HG02798 (cell line): ENCODE measurements around the gene SPRYD3.

Experiments used
- ATAC-seq: cut with Tn5 transposase; IDR thresholded peaks from one replicate; pipeline ENCODE4 v1.9.1; 2021; ENCODE audit warnings: mild to moderate bottlenecking; ENCODE audit not compliant: unreplicated experiment, poor library complexity

Gene SPRYD3

DNA sequence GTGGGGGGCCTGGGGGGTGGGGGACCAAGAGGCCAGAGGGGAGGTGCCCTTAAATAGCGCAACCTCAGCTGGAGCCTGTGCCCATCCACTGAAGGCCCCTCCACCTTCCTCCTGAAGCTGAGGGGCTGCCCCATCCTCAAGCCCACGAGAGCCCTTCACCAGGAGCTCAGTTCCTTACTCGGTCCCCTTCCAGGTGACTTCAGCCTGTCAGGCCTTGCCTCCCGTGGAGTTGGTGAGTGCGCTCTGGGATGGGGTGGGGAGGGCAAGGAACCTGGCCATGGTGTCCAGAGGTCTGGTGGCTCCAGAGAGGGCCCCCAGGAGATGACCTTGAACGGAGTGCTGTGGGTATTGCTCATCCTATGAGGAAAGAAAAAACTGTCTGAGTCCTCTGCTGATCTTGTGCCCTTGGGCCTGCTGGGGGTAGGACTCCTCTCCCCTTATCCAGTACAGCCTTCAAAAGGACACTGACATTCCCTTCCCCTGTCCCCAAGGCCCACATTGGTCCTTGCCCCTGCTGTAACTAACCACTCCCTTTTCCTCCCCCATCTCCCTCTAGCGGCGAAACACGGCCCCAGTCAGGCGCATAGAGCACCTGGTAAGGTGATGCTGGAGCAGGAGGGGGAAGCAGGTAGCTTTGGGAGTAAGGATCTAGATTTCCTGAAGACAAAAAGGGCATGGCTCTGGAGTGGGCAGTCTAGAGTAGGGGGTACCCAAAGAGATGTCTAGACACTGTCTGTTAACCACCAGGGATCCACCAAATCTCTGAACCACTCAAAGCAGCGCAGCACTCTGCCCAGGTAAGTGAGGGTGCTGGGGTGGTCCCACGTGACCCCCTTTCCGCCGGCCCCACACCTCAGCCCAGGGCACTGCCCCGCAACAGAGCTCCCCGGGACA lies 25.7 kb downstream of the SPRYD3 start:
- no peak for ATAC-seq

DNA sequence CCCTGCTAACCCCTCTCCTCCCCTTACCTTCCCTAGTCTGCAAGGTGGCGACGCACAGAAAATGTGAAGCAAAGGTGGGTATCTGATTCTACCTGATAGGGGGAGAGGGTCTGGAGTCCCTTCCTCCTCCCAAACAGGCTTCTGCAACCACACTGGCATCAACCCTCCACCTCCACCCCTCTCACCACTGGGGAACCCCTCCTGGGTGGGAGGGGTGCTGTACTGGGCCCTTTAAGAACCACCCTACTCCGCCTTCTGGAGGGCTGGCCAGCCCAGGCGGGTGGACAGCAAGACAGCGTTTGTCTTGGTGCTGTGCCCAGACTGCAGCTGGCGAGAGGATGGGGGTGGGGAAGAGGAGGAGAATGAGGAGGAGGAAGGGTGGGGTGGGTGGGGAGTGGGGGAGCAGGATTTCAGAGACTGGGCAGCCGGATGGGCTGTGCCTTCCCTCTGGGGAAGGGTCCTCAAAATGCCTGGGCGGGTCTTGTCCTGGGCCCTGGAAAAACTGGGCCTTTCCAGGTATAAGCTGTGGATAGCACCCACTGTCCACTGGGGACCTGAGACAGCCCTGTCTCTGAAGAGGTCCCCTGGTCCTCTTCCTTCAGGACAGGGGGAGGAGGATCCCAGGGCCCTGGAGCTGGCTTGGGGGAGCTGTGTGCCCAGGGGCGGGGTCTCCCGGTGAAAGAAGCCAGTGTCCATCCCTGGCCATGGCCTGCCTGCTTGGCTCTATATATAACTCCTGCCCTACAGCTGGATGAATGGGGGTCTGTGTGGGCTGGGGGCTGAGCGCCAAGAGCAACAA lies 26.6 kb downstream of the SPRYD3 start:
- ATAC-seq = no peak

- ATAC-seq = no peak
These were observed 27.2 kb downstream of the SPRYD3 start for GRCh38 chr12:53051881-53052412.

- no peak for ATAC-seq
These were observed 27.9 kb downstream of the SPRYD3 start for GRCh38 chr12:53051058-53051880.

DNA sequence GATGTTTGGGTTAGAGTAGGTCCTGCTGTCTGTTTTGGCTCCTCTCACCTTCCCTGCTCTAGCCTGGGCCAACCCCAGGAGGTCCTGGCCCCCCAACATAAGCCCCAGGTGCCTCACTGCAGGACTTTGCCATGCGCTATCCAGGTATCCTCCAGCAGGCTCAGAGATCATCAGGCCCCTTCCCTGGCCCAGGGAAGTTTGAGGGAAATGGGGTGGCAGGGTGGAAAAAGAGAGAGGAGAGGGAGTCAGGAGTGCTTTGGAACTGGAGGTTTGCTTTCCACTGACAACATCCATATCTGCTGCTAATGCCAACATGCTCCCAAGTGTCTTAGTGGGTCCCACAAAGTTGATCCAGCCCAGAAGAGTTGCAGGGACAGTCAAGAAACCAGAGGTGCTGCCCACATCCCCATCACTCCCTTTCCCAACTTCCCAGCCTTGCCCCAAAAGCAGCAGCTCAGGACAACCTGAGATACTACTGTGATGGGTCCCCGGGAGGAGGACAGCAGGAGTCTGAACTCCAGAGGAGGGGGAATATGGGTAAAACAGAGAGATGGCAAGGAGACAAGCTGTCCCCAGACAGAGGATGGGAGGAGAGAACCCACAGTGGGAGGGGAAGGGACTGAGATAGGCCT lies 28.6 kb downstream of the SPRYD3 start:
- no peak for ATAC-seq

DNA sequence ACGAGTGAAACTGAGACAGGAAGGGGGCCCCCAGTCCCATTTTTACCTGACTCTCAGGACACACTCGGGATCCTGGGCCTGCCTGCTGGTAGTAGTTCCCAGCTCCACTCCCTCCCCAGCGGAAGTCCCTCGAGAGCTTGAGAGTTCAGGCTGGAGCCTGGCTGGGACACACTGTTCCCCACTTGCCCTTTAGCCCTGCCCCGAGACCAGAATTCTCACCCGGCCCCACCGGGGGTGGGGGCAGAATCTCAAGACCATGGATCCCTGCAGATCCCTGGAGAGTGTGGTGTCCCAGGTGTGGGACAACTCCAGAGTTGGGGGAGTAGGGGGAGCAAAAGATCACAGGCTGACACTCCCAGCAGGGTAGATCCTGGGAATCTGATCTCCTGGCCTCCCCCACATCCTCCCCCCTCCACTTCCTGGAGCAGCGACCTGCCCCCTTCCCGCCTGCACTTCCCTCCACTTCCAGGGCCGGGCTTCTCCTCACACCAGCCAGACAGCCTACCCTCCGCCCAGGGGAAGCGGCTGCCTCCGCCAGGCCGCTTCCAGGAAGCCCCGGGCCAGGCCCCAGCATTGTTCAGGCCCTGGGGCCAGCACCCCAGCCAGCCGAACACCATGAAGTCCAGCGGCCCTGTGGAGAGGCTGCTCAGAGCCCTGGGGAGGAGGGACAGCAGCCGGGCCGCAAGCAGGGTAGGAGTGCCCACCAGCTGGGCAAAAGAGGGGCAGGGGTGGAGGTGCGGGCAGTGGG lies 29.4 kb downstream of the SPRYD3 start, which contains the start of gene TNS2:
TNS2 (plus strand) TSS at position 495 of the 748 bp plus-strand sequence; CDS start at position 616, 121 bp downstream.
- ATAC-seq = no peak

DNA sequence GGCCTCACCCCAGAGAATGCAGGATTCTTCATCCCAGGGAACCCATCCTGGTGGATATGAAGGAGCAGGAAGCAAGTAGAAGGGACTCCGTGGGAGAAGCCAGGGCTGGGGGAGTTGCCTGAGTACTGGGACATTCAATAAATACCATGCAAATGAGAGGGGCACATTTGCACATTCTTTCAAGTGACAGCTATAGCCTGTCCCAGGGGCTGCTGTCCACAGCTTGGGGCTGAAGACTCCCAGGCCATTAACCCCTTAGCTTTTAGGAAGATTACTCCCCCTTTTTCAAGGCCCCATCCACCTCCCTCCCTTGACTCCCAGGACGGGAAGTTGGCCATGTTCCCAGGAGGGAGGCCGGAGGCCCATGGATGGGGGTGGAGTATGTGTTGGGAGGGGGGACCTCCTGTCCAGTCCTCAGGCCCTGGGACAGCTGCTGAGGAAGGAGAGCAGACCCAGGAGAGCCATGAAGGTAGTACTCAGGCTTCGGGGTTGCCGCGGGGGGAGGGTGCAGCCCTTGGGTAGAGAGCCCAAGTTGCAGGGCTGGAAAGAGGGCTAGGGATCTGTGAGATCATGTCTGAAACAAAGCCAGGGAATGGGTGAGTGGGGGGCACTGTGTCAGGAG lies 30.3 kb downstream of the SPRYD3 start:
- no peak for ATAC-seq

DNA sequence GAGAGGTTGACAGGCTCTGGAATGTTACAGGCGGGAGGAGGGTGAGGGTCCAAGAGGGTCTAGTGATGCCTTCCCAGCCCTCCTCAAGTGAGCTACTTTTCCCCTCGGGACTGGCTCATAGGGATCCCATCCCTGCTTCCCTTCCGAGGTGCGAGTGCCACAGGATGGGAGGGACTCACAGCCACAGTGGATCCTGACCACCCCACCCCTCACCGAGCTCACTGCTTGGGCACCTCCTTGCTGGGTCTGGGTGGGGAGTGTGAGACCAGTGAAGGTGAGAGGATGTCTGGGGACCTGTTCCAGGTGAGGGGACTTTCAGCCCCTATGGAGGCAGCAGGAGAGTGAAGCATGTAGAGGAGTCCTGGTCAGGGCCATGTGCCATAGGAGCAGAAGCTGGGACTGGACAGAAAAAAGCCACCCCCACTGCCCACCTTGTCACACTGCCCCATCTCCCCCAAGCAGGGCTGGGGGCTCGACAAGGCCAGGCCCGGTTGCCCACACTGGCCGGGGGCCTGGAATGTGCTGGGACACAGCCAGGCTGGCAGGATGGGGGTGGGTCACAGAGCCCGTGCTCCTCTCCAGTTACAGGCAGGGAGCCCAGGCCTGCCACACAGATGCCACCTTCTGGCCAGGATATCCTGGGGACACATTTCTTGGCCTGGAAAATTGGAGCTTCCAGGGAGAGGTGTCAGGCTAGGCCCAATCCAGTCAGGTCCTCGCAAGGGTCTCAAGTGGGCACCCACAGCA lies 31.0 kb downstream of the SPRYD3 start:
- ATAC-seq = no peak

DNA sequence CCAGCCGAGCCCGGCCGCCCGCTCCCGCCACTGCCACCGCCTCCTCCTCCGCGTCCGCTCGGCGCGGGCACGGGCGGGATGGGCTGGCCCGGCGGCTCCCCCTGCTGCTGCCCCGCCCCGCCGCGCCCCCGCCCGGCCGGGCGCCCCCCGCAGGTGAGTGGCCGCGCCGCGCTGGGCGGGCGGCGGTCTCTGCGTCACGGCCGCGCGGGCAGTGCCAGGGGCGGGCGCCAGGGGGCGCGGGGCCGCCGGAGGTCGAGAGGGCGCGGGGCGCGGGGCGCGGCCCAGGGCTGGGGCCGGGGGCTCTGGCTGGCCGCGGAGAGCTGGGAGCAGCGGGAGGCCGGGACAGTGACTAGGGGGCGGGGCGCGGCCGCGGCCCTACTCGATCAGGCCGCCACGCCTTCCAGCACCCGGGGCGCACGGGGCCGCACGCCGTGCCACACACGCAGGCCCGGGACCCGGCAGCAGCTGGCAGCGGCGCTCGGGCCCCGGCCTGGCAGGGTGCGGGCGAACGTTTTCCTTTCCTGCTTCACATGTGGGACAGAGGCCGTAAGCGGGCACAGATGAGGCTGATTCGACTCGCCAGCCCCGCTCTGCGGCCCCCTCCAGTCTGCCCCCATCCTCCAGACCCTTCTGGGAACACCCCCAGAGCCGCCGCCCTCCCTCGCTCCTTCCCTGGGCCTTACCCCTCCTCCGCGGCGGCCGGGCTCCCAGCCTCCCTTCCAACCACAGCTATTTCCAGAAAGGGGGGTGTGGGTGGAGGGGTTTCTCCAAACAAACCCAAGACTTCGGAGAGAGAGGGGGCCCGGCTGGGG lies 31.8 kb downstream of the SPRYD3 start:
- peak; percentile 80 for ATAC-seq

- peak; percentile 27 for ATAC-seq
These were observed 32.5 kb downstream of the SPRYD3 start for GRCh38 chr12:53046655-53047220.

- no peak for ATAC-seq
These were observed 33.5 kb downstream of the SPRYD3 start for GRCh38 chr12:53045696-53046045.

- ATAC-seq = no peak
These were observed 34.1 kb downstream of the SPRYD3 start for GRCh38 chr12:53044896-53045695.

DNA sequence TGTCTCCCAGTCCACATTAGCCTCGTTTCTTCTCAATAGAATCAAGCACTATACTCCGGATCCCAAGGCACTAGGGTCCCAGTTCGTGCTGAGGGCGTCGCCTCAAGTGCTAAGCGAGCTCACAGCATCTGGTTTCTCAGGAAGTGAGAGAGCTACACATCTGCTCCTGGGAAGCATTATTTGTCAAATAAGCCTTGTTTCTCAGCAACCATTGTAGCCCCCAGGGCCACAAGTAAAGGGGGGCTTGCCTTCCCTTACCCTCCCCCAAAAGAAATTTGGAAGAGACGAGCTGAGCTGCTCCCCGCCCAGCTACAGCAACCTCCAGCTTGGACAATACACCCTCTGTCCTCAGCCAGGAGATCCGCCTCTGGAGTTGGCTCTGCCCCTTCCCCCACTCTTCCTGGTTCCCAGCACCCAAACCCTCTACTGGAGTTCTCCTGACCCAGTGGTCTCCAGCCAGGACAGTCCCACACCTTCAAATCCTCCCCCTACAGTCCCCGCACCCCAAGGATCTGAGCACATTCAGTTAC lies 35.1 kb downstream of the SPRYD3 start:
- no peak for ATAC-seq

- no peak for ATAC-seq
These were observed 36.4 kb downstream of the SPRYD3 start for GRCh38 chr12:53042607-53043454.

GRCh38 chr12:53039851-53040250 lies 39.3 kb downstream of the SPRYD3 start:
- ATAC-seq = no peak
